Pancreas (tissue), 10 donors: ENCODE data around the gene DAND5. TPM values are rescaled to one million over a fixed set of nuclear protein-coding genes. Genes with fewer than 3 reads are reported as not detected.
"Not testable (repeated sequence)": the region's sequence is repeated elsewhere in the genome, so short reads cannot be mapped to it uniquely, and the experiment has no call there.

Experiments
- ATAC-seq, 4 donors: fragments of 200-7000 bp; cut with Tn5 transposase; one replicate each; pipeline versions ENCODE4 v1.8.0 to v1.9.1; 2020; ENCODE audit warnings: mild to moderate bottlenecking in 4 of 4, moderate library complexity in 4 of 4
- DNase-seq, 6 donors: peaks; one replicate each; pipeline ENCODE4 v3.0.0-alpha.2; 2020
- FAIRE-seq: peaks from 2 replicates; lab custom pipeline; 2012; peaks lifted over from hg19 to GRCh38; lab: Jason Lieb, UNC
- H3K27ac ChIP-seq, 4 donors: fragments of 200-600 bp; sonication (generic); 1 replicate in 3 of 4; 2 replicates in 1 of 4; pipeline versions ENCODE4 v1.5.0 to v1.8.0; 2020
- H3K27me3 ChIP-seq, 4 donors: fragments of 200-600 bp; one replicate each; pipeline ENCODE4 v1.8.0; 2021
- H3K36me3 ChIP-seq, 3 donors: fragments of 200-600 bp; sonication (generic) in 1 of 3; one replicate each; pipeline versions ENCODE4 v1.5.0 to v1.8.0; 2020 to 2021
- H3K4me1 ChIP-seq, 3 donors: fragments of 200-600 bp; one replicate each; pipeline ENCODE4 v1.8.0; 2021
- H3K4me3 ChIP-seq, 4 donors: fragments of 200-600 bp; sonication (generic) in 2 of 4; one replicate each; pipeline versions ENCODE4 v1.5.0 to v1.8.0; 2020 to 2021
- H3K9me3 ChIP-seq, 4 donors: fragments of 200-600 bp; one replicate each; pipeline ENCODE4 v1.8.0; 2021
- CTCF ChIP-seq, 4 donors: fragments of 200-600 bp; sonication (generic) in 3 of 4; IDR thresholded peaks; one replicate each; pipeline versions ENCODE4 v1.5.0 to v1.8.0; 2021; ENCODE audit warnings: antibody characterized with exemption in 4 of 4
- WGBS, 2 donors: extraction: QIAGEN DNeasy Blood & Tissue Kit; methylation state at CpG; one replicate each; pipeline ENCODE4 v1.1.7; 2013; 5-methylcytosine and 5-hydroxymethylcytosine counted together
- intact Hi-C, 3 donors: fragments of 100-400 bp; cut with DNase I; formaldehyde crosslinking; loops; one replicate each; pipeline versions ENCODE4 v1.11.1 to v1.14.2; 2022
- polyA plus RNA-seq, 2 donors: library from polyadenylated mRNA; stranded (reverse); fragments of 200-250 nt; gene quantifications; one replicate each; pipeline ENCODE4 v1.2.3, GENCODE V29; 2013
- total RNA-seq, 6 donors: library from RNA; stranded (reverse); fragmentation: NEBNext Ultra II Directional in 4 of 6; extraction: Animal tissue kit (Norgen Biotek cat#: 25700) in 4 of 6; gene quantifications; one replicate each; pipeline versions ENCODE4 v1.2.1 to v1.2.4, GENCODE V29; 2021 to 2023
- donor health status: healthy with polysubstance abuse.
- donor health status: DM: no; HTN: no; CAD: no; lungs with moderate emphysema.
- donor health status: DM: no; HTN: no; CAD: no.
- donor health status: control.
- donor health status: control.
- donor health status: Bipolar disorder and iron deficiency.
- donor health status: DM: yes; HTN: yes; CAD: no.
- donor health status: DM: no; HTN: no; CAD: no.
- donor health status: DM: no; HTN: no; CAD: no.
- donor health status: DM: yes; HTN: yes; CAD: no.

DAND5 gene
- total and polyA plus RNA-seq, 8 donors: 0.12 to 0.23 (median 0.14) TPM; not detected in 4

- WGBS, 2 donors: 56 to 59% methylated on average over 11 of the region's 11 CpGs
- Histone ChIP-seq H3K4me1 (peaks cover 0 to 8% (median 7%) of the 10 kb centered on the region in 3 donors), H3K36me3 (peaks cover 0 to 41% (median 28%) of the 10 kb centered on the region in 3 donors), H3K27ac (no peak overlapping the region), H3K27me3 (no peaks in the 10 kb centered on the region), H3K9me3 (no peaks in the 10 kb centered on the region), H3K4me3 (no peak overlapping the region)
- intact Hi-C loops: no loop called here
- no peak for TF ChIP-seq CTCF (IDR thresholded peaks at IDR 0.05)
- ATAC-seq: no peak
- no peak for FAIRE-seq
- DNase-seq: no peak
Measured at GRCh38 chr19:12953138-12953798, 16.1 kb upstream of the DAND5 start.

- DNase-seq (no peak), ATAC-seq (no peak), FAIRE-seq (no peak)
- no peak for TF ChIP-seq CTCF (IDR thresholded peaks at IDR 0.05)
- H3K4me1 ChIP-seq: peaks cover 0 to 8% (median 7%) of the 10 kb centered on the region in 3 donors
- H3K4me3 ChIP-seq: no peak overlapping the region
- intact Hi-C loops: no loop called here
- 59 to 60% methylated on average over 12 of the region's 12 CpGs for WGBS, 2 donors
- H3K27me3 ChIP-seq: no peaks in the 10 kb centered on the region
- no peaks in the 10 kb centered on the region for H3K9me3 ChIP-seq
- no peak overlapping the region for H3K27ac ChIP-seq
- peaks cover 0 to 33% (median 21%) of the 10 kb centered on the region in 3 donors for H3K36me3 ChIP-seq
Measured at GRCh38 chr19:12953799-12954611, 15.4 kb upstream of the DAND5 start.

- WGBS, 2 donors: 36 to 46% methylated on average over 1 of the region's 1 CpG
- ATAC-seq: no peak
- H3K27ac ChIP-seq: no peak overlapping the region
- H3K27me3 ChIP-seq: no peaks in the 10 kb centered on the region
- no peaks in the 10 kb centered on the region for H3K9me3 ChIP-seq
- no peak overlapping the region for H3K4me3 ChIP-seq
- H3K4me1 ChIP-seq: peaks cover 0 to 8% (median 7%) of the 10 kb centered on the region in 3 donors
- H3K36me3 ChIP-seq: peaks cover 0 to 27% (median 15%) of the 10 kb centered on the region in 3 donors
- no peak for DNase-seq
- TF ChIP-seq CTCF (IDR thresholded peaks at IDR 0.05): no peak
- intact Hi-C loops: no loop called here
- FAIRE-seq: no peak
Measured at GRCh38 chr19:12954612-12954962, 14.8 kb upstream of the DAND5 start.

- peak overlapping the region in 1 of 4 donors; percentile 96 for H3K4me3 ChIP-seq
- FAIRE-seq, H3K4me1 ChIP-seq: not testable (repeated sequence)
Measured at GRCh38 chr19:12955575-12955974, 13.8 kb upstream of the DAND5 start.

GRCh38 chr19:12955996-12956395 is 13.4 kb upstream of the DAND5 start:
- H3K4me1 ChIP-seq: peaks cover 0 to 8% (median 7%) of the 10 kb centered on the region in 3 donors
- H3K36me3 ChIP-seq: peaks cover 0 to 14% (median 9%) of the 10 kb centered on the region in 3 donors
- peak overlapping the region in 1 of 4 donors; percentile 88 for H3K27ac ChIP-seq
- H3K27me3 ChIP-seq: no peaks in the 10 kb centered on the region
- DNase-seq: no peak
- FAIRE-seq: no peak
- TF ChIP-seq CTCF (IDR thresholded peaks at IDR 0.05): no peak
- no peaks in the 10 kb centered on the region for H3K9me3 ChIP-seq
- intact Hi-C loops: no loop called here
- WGBS, 2 donors: 37 to 42% methylated on average over 12 of the region's 12 CpGs
- peak overlapping the region; percentile 49 to 96 (median 88) for H3K4me3 ChIP-seq
- ATAC-seq: no peak

More at GRCh38 chr19:12955575-12955974, 13.8 kb upstream of the DAND5 start:
- DNase-seq, H3K27me3 ChIP-seq, intact Hi-C loops, H3K9me3 ChIP-seq, H3K27ac ChIP-seq, ATAC-seq: not testable (repeated sequence)
- WGBS, 2 donors: 84 to 87% methylated on average over 9 of the region's 9 CpGs
- peaks cover 0 to 17% (median 9%) of the 10 kb centered on the region in 3 donors for H3K36me3 ChIP-seq
